HG03575 (cell line): Measurements from ENCODE around the gene SEPHS1.
"Not testable (repeated sequence)": the region's sequence is repeated elsewhere in the genome, so short reads cannot be mapped to it uniquely, and the experiment has no call there.

Source experiments
- ATAC-seq: cut with Tn5 transposase; IDR thresholded peaks from one replicate; pipeline ENCODE4 v1.9.1; 2021; ENCODE audit not compliant: unreplicated experiment, insufficient number of reproducible peaks, low FRiP score; ENCODE audit errors: extremely low read depth

The SEPHS1 gene

DNA sequence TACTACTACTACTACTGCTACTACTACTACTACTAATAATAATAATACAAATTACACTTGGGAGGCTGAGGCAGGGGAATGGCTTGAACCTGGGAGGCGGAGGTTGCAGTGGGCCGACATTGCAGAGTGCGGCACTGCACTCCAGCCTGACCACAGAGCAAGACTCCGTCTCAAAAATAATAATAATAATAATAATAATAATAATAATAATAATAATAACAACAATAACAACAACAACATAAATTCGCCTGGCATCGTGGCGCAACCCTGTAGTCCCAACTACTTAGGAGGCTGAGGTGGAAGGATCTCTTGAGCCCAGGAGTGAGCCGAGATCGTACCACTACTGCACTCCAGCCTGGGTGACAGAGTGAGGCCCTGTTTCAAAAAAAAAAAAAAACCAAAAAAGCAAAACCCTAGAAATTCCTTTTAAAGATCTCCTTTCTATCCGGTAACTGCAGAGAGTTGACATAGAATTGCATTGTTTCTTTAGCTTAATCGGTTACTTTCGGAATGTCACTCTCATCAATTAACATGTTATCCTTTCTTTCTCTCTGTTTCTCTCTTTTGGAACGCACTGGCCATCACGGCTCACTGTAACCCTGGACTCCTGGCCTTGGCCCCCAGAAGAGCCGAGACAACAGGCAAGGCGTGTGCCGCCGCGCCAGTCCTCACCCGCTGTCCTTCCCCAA lies 49.2 kb downstream of the SEPHS1 start:
- ATAC-seq, result no peak

DNA sequence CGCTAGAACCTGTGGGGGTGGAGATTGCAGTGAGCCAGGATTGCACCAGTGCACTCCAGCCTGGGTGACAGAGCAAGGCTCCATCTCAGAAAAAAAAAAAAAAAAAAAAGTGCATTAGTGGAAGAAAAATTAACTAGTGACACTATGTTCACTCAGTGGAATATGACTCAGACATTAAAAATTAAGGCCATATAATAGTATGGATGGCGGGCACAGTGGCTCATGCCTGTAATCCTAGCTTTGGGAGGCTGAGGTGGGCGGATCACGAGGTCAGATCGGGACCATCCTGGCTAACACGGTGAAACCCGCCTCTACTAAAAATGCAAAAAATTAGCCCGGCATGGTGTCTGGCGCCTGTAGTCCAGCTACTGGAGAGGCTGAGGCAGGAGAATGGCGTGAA lies 51.6 kb downstream of the SEPHS1 start:
- ATAC-seq, result no peak

DNA sequence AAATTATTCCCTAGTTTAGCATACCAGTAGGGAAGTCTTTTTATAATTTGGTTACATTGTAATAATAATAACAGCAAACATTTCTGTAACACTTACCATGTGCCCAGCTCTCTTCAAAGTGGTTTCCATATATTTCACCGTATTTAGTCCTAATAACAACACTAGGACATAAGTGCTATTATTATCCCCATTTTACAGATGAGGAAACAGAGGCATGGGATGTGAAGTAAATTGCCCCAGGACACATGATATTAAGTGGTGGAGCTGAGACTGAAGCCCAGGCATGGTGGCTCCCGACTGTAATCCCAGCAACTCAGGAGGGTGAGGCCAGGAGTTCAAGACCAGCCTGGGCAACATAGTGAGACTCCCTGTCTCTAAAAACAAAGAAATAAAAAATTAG lies 53.3 kb downstream of the SEPHS1 start:
- ATAC-seq, result no peak

DNA sequence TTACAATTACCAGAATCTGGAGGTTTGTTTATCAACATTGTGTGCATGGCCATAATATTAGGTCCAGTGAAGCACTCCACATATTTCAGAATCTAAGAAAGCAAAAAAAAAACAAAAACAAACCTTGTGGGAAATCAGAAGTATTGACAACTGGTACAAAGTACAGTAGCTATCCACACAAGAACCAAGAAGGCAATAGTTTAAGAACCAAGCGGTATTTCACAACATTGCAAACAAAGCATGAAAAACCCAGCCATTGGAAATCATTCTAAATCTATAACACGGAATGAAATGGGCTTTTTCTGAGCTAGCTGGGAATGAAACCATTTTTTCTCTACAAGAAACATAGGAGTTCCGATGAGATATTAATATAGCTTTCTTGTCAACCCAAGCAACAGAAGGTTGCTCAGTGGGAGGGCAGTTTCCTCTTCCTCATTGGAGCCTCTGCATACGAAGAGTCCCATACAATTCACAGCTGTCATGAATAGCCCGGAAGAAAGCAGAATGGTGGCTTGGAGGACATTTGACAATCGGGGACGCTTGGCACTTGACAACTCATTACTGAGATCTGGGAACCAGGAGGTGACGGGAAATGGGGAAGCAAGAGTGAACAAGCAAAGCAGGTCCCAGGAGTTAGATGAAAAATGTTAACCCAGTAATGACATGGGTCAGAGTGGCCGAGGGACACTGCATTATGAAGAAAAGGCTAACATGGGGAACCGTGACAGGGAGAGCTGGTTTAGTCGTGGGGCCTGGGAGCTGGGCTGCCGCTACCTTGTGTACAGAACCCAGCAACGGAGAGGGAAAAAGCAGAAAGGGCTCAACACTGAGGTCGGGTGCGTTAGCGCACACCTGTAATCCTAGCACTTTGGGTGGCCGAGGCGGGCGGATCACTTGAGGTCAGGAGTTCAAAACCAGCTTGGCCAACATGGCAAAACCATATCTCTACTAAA lies 56.0 kb downstream of the SEPHS1 start:
- no peak for ATAC-seq

DNA sequence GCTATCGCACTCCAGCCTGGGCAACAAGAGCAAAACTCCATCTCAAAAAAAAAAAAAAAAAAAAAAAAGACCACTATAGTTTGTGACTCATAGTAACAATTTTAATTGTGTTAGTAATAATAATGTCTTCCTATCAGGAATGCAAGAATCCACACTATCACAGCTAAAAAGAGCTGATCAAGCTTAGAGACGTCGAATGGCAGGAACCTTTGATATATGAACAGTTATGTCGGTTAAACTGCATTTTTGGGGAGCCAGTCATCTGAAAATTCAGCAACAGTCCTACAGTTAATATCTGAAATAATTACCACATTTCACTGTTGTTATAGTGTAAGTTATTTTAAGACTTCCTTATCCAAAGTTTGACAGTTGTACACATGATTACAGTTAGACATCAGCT lies 57.0 kb downstream of the SEPHS1 start:
- no peak for ATAC-seq

DNA sequence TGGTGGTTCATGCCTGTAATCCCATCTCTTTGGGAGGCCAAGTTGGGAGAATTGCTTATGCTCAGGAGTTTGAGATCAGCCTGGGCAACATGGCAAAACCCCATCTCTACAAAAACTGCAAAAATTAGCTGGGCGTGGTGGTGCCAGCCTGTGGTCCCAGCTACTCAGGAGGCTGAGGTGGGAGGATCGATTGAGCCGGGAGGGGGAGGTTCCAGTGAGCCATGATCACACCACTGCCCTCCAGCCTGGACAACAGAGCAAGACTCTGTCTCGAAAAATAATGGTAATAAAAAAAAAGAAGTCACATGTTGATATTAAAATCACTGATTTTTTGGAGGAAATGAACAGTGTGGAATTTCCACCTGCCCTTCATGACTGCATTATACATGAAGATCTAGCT lies 64.0 kb downstream of the SEPHS1 start:
- no peak for ATAC-seq

DNA sequence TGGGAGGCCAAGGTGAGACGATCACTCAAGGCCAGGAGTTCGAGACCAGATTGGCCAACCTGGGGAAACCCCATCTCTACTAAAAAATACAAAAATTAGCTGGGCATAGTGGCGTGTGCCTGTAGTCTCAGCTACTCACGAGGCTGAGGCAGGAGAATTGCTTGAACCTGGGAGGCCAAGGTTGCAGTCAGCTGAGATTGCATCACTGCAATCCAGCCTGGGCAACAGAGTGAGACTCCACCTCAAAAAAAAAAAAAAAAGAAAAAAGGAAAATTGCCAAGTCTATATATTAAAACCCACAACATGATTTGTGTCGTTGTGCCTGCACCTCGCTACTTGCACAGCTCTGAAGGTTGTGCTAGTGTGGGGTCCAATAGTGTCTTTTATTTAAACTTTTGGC lies 65.7 kb downstream of the SEPHS1 start:
- ATAC-seq, result not testable (repeated sequence)

DNA sequence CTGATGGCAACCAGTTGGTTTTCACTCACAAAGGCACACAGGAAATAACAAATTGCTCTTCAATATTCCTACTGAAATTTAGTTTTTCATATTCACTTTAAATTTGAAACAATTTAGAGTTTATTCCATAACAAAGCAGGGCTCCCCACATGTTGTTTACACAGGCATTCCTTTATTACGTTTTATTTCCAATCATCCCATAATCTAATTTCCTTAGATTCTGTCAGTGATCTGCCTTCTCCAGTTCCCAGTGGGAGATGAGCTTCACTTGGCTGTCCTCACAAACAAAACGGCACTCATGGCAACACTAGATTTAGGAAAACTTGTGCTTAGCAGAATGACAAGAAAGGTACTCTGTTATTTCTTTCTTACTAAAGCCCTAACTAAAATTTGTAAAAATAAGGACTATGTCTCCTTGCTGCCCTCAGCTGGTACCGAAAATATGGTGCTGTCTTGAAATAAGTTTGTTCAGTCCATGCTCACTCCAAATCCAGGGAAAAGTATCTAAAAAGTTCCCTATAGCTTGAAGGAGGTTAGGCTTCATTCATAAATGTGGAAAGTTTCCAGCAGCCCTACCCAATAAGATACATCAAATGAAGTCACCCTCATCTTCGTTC lies 71.2 kb downstream of the SEPHS1 start:
- no peak for ATAC-seq

DNA sequence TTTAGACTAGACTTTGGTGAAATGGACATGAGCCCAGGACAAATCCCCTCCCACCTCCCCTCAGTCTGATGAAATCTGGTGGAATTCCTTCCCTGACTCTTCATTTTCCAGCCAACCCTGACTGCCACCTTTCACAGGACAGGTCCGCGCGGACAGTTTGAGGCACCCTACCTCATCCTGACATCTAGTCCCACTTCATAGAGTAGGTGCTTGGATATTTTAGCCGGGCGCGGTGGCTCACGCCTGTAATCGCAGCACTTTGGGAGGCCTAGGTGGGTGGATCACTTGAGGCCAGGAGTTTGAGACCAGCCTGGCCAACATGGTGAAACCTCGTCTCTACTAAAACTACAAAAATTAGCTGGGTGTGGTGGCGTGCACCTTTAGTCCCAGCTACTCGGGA lies 71.9 kb downstream of the SEPHS1 start:
- not testable (repeated sequence) for ATAC-seq

DNA sequence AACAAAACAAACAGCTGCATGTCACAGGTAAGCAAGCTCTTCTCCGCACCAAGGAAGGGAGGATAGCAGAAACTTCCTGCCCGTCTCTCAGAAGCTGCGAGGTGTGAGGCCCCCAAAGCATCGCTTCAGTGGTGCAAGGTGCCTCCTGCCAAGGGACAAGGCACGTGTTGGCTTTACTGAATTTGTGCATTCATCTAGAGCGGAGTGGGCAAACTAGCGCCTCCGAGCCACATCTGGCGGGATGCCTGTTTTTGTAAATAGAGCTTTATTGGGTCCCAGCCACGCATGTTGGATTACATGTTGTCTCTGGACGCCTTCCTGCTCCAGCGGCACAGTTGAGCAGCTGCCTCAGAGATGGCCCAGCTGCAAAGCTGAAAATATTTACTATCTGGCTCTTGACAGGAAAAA lies 75.9 kb downstream of the SEPHS1 start:
- no peak for ATAC-seq

DNA sequence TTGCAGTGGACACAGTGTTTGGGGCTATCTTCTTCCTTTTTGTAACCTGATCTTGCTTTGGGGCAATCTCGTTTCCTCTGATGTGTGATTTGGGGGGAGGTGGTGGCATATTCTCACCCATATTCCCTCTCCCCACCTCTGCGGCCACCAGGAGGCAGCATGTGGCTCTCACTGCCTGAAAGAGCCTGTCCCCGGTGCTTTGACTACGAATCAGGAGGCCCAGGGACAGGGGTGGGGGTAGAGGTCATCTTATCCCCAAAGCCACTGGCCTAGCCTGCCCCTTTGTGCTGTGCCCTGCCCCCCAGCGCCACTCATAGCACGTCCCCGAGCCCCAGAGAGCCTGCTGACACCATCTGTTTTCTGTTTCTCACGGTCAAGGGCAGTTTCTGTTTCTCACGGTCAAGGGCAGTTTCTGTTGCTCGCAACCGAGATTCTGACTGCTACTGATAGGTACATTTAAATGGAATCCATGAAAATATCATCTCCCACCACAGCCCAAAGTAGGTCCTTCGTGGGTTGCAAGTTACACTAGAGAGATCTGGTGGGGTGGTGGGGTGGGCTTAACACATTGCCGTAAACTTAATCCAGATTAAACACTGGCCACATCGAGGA lies 76.4 kb downstream of the SEPHS1 start:
- ATAC-seq, result no peak

DNA sequence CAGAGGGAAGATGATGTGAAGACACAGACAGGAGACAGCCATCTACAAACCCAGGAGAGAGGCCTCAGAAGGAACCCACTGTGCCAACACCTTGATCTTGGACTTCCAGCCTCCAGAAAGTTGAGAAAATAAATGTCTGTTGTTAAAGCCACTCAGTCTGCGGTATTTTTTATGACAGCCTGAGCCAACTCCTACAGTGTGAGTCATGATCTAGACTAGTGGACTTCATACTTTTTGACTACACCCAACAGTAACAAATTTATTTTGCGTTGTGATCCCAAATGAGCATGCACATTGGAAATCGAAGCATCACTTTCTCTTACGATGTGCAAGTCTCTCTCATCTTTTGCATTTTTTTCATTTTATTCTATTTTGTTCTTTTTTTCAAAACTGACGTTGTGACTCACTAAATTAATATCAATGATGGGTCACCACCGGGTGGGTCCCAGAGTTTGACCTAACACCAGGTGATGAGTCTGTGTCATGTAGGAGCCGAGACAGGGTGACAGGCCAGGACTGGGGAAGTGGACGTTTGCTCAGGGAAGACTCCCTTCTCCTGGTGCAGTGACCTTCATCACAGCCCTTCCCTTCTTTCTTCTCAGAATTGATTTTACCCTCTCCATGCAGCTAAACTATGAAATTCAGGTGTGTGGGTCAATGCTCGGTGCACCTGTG lies 77.1 kb downstream of the SEPHS1 start:
- ATAC-seq, result no peak

DNA sequence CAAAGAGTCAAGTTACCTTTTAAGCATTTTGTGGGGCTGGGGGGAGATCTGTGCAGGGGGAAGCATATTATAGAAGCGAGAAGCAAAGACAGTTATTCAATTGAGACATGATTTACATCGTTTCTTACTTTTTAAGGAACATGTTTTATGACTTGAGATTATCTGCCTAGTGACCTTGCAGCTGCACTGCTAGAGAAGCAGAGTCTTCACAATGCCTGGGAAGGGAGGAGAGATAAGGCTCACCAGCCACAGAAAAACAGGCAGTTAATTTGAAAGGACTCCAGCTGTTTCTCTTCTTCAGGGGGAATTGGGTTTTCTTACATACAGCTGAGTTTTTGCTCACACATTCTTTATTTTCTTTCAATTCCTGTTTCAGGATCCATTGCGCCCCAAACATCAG lies 79.3 kb downstream of the SEPHS1 start:
- ATAC-seq, result no peak

DNA sequence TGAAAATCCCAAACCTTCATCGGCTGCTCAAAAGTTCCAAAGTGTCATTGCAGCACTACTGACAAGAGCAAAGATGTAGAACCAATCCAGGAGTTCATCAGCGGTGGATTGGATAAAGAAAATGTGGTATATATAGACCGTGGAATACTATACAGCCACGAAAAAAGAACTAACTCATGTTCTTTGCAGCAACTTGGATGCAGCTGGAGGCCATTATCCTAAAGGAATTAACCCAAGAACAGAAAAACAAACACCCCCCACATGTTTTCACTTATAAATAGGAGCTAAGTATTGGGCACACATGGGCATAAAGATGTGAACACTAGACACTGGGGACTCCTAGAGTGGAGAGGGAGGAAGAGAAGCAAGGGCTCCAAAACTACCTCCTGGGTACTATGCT lies 79.8 kb downstream of the SEPHS1 start:
- no peak for ATAC-seq
